ENCODE measurements around the gene KIF21B.
A peak's percentile ranks its signal among the peaks of the same experiment; 100 is the strongest.

Gene KIF21B

GRCh38 chr1:200999667-201000066, 23.8 kb downstream of the KIF21B start:
- no peak for DNase-seq (ENCODE audit: low read depth in 2 of 2)

DNA sequence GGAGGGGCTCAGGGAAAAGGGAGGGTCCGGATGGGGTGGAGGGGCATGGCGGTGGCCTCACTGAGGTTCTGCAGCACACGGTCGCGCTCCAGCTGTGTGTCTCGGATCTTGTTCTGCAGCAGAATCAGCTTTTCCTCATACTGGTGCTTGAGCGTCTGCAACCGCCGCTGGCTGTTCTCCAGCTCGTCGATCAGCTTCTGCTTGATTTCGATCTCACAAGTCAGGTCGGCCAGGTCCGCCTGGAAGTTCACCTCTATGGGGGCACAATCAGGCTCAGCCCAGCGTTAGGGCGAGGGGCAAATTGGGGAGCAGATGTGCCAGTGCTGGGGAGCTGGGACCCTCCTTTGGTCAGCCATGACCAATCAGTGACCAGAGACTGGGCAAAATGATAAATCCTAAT, 25.2 kb downstream of the KIF21B start:
- DNase-seq (ENCODE audit: low read depth in 2 of 2): no peak

DNA sequence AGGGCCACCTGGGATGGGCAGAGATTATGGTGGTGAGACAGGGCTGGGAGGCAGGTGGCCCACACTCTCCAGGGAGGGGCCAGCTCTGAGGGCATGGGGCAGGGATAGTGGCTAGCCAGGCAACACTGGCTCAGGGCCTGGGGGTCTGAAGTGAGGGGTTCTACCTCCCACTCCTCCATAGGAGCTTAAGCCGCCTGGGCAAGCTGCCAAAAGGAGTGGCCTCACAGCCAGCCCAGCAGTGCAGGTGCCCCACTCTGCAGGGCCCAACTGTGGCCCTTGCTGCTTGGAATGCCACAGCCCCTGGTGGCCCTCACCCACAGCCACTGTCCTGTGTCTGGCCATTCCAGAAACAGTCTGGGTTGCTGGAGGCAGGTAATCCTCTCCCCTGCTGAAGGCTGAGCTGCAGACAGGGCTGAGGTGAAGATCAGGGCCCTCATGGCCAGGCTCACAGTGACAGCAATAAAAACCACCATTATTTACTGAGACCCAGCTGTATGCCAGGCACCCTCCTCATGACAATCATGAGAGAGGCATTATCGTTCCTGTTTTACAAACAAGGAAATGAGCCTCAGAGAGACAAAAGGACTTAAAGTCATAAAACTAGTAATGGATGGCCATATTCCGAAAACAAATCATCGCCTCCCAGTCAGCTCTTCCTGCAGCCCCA, 31.0 kb downstream of the KIF21B start:
- no peak for DNase-seq (ENCODE audit: low read depth in 2 of 2)

DNA sequence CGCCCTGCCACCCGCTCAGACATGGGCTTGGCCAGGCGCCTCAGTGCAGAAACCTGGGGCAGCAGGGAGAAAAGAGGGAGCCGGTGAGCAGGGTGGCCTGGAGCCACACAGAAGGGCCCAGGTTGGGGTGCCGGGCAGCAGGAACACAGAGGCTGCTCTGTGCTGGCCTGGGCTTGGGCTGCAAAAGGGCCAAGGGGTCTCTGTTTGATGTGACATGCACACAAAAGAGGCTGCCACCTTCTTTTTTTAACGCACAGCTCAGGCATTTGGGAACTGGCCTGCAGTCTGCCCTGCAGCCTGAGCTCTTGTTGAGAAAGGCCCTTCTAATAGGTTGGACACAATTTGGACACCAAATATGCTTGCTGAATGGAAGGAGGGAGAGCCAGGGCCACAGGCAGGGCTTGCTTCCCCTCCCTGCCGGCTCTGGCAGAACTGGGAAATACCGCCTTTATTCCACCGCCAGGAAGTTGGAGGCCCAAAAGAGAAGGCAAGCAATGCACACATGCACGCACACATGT, 32.4 kb downstream of the KIF21B start:
- no peak for DNase-seq (ENCODE audit: low read depth in 2 of 2)

DNA sequence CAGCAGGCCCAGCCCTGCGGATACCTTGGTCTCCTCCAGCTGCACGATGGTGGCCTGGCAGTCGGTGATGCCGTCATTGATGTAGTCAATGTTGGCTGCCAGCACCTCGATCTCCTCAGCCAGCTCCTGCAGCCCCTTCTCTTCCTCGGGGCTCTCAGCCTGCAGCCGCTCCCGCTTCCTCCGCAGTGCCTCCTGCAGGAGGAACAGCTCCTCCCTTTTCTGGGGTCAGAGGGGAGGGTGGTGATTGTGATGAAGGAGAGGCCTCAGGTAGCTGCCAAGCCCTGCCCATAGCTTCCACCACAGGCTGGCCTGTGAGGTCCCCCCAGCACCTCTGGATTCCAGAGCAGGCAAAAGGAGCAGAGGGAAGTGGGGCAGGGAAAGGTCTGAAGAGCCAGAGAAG, 33.4 kb downstream of the KIF21B start:
- no peak for DNase-seq (ENCODE audit: low read depth in 2 of 2)

- no peak for DNase-seq (ENCODE audit: low read depth in 2 of 2)
Observed at GRCh38 chr1:200989337-200989736, 34.2 kb downstream of the KIF21B start.

DNA sequence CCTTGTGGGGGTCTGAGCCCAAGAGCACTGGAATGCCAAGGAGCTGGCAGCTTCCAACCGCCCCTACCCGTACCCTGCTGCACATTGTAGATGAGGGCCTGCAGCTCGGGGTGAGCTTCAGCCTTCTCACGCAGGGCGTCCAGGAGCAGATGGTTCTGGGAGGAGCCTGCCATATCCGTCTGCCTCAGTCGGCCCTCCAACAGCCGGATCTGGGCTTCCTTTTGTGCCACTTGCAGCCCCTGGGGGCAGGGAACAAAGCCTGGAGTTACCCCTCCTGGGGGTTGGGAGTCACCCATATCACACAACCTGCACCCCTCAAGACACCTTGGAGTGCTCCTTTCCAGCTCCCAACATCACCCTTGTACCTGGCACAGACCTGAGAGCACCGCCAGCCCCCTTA, 34.8 kb downstream of the KIF21B start:
- no peak for DNase-seq (ENCODE audit: low read depth in 2 of 2)

GRCh38 chr1:200985481-200985880, 38.0 kb downstream of the KIF21B start:
- DNase-seq (ENCODE audit: low read depth in 2 of 2): no peak

GRCh38 chr1:200983035-200983561, 40.4 kb downstream of the KIF21B start:
- DNase-seq (ENCODE audit: low read depth in 2 of 2): no peak

DNA sequence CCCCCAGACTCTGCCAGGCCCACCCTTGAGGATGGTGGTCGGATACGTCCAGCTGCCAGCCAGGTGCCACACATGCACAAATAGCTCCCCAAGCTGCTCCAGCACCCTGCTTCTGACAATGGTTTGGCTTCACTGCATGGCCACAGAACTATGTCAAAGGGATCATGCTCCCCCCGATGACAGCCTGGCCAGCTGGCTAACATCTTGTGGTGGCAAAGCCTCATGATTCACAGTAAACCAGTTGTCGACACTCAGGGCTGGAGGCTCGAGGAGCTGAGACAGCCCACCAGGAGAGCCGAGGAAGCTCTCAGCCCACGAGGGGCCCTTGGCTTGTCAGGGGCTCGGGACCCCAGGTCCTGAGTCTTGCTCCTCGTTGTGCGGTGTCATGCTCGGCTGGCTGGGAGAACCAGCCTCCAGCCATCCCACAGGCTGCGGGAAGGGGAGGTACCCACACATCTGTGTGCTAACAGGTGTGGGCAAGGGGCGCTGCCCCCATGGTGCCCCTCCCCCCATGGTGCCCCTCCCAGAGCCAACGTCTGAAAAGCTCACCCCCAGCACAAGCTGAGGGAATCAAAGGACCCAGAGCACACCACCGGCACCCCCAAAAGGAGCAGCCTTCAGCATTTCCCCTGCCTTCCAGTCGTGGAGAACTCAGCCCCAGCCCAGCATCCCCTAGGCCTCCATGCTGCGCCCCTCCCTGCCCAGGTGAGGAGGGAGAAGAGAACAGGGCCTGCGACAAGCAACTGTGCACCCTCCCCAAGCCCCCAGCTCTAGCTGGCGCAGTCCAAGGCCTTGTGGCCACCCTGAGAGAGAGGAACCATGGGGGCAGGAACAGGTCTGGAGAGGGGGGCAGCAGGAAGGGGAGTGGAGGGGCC, 41.2 kb downstream of the KIF21B start:
- DNase-seq (ENCODE audit: low read depth in 2 of 2): no peak

GRCh38 chr1:200981278-200981677, 42.2 kb downstream of the KIF21B start:
- DNase-seq (ENCODE audit: low read depth in 2 of 2): no peak

DNA sequence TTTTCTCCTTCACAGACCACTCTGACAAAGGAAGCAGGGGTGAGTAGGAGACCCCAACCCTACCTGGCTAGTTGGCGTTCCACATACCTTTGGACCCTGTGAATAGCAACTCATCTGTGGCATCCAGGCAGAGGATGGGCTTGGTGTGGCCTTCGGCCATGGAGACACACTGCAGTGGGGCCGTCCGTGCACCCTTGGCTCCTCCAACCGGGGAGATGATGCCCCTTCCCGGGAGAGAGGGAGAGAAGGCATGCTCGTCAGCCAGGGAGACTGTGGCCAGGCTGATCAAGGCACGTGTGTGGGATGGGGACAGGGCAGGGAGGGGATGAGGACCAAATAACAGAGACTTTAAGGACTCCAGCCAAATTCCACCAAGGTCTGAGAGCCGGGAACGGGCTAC, 42.6 kb downstream of the KIF21B start:
- DNase-seq (ENCODE audit: low read depth in 2 of 2): no peak

- no peak for DNase-seq (ENCODE audit: low read depth in 2 of 2)
Observed at GRCh38 chr1:200980452-200980772, 43.1 kb downstream of the KIF21B start.

DNA sequence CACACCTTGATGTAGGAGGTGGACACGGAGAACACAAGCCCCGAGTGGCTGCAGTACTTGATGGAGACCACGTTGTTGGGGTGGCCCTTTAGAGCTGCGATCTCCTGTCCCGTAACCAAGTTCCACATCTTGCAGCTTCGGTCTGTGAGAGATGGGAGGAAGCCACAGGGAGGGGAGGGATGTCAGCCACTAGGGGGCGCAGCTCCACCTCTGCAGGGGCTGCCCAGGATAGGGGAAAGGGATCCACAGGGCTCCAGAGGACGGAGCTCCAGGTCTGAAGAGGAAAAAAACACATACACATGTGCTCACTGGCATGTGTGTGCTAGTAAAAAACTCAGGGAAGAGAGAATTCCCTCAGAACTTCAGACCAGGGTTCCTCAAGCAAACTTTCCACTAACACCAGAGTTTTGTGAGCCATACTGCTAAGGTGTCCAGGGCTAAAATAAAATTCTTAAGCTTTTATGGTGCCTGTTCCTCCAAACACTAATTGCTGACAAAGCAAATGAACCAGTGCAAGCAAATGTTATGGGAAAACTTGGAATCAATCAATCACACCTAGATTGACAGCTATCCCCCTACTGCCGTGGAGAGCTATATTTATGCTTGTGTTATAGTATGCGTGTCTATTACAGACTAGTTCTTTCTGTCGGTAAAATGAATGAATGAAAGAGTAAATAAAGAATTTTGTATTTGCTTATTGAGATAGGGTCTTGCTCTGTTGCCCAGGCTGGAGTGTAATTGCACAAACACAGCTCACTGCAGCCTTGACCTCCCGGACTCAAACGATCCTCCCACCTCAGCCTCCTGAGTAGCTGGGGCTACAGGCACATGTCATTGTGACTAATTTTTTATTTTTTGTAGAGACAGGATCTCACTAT, 43.7 kb downstream of the KIF21B start:
- DNase-seq (ENCODE audit: low read depth in 2 of 2): peak; percentile 58 to 61

DNA sequence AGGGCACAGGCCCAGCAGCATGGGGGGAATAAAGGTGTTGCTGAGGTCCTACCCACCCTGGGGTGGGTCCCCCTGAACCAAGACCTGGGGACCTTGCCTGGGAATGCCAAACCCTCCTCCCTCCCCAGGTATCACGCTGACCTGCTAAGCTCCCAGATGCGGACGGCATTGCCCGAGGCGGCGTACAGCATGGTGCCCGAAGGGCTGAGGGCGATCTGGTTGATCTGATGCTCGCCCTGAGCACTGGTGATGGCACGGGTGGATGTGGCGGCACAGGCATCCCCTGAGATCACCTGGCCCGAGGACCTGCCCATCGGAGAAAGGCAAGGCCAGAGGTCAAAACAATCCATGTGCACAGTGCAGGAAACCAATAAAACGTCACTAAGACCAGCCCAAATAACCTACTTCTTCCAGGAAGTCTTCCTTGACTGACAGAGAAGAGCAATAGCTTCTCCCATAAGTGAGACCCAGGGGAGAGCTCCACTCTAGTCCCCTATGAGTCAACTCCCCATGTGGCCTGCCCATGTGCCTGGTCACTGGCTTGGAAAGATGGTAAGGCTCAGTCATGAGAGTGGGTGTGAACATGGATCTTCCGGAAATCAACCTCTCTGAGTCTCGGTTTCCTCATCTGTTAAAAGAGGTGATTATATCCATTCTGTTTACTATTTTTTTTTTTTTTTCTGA, 46.3 kb downstream of the KIF21B start:
- DNase-seq (ENCODE audit: low read depth in 2 of 2): no peak

GRCh38 chr1:200976634-200977033, 46.9 kb downstream of the KIF21B start:
- DNase-seq (ENCODE audit: low read depth in 2 of 2): no peak

DNA sequence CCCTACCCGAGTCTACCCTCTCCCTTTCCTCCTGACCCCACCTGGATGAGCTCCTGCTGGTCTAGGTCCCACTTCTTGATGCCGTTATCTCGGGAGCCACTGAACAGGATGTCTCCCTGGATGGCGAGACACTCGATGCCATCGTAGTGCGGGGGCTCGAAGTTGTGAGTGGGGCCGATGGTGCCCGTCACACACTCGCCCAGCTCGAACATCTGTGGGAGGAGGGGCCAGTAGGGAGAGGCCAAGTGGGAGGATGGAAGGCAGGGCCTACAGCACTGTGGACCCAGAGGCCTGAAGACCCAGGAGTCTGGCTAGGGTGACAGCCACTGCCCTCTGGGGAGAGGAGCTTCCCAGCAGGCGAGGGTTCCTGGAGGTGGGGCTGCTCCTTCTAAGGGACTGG, 48.1 kb downstream of the KIF21B start:
- no peak for DNase-seq (ENCODE audit: low read depth in 2 of 2)

DNA sequence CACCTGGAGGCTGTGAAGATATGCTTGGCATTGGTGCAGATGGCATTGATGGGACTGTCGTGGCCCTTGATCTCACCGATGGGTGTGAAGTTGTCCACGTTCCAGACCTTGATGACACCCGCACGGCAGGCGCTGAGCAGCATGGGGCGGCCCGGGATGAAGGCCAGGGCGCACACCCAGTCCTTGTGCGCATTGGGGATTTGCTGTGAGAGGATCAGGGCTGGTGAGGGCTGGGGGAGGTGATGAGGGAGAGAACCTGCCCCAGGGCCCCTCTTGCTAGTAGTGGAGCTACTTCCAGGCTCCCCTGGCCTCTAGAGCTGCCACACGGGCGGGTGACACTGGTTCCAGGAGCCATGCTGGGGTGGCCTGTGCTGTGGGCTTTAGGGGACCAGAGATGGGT, 48.8 kb downstream of the KIF21B start:
- DNase-seq (ENCODE audit: low read depth in 2 of 2): no peak

GRCh38 chr1:200973937-200974657, 49.4 kb downstream of the KIF21B start:
- DNase-seq (ENCODE audit: low read depth in 2 of 2): no peak

- no peak for DNase-seq (ENCODE audit: low read depth in 2 of 2)
Observed at GRCh38 chr1:200972985-200973742, 50.4 kb downstream of the KIF21B start.

Data from stimulated activated CD4-positive, alpha-beta T cell treated with anti-CD3 and anti-CD28 coated beads, Interleukin-1b, Interleukin-23, amount 100 ng/mL, for 4 hours (primary cell).